MM.1S (cell line): ENCODE measurements around the gene YWHAG.
"Not testable (repeated sequence)": the region's sequence is repeated elsewhere in the genome, so short reads cannot be mapped to it uniquely, and the experiment has no call there.

Experiments used
- DNase-seq: peaks from one replicate; pipeline ENCODE4 v3.0.0-alpha.2; 2015
- H2AFZ ChIP-seq: fragments of 300-600 bp; sonication (generic); 2 replicates; pipeline ENCODE4 v1.6.0; 2016; ENCODE audit warnings: antibody characterized with exemption, low read length
- H3F3A ChIP-seq: fragments of 300-600 bp; sonication (generic); 2 replicates; pipeline ENCODE4 v1.6.1; 2016; ENCODE audit warnings: mild to moderate bottlenecking, antibody characterized with exemption, low read length, moderate library complexity, mixed read lengths; ENCODE audit not compliant: insufficient read depth
- H3K27ac ChIP-seq: fragments of 300-600 bp; sonication (generic); 2 replicates; pipeline ENCODE4 v1.5.1; 2016; ENCODE audit warnings: mild to moderate bottlenecking, low read length
- H3K27me3 ChIP-seq: fragments of 300-600 bp; sonication (generic); replicated peaks from 2 replicates; pipeline ENCODE4 v1.6.0; 2016; ENCODE audit warnings: low read length; ENCODE audit not compliant: insufficient read depth
- H3K36me3 ChIP-seq: fragments of 300-600 bp; sonication (generic); replicated peaks from 2 replicates; pipeline ENCODE4 v1.6.1; 2016; ENCODE audit warnings: mild to moderate bottlenecking, low read length, mixed read lengths; ENCODE audit not compliant: insufficient read depth
- H3K4me1 ChIP-seq: fragments of 300-600 bp; sonication (generic); 2 replicates; pipeline ENCODE4 v1.6.1; 2016; ENCODE audit warnings: low read length, mixed read lengths
- H3K4me2 ChIP-seq: fragments of 300-600 bp; sonication (generic); 2 replicates; pipeline ENCODE4 v1.6.0; 2016; ENCODE audit warnings: low read depth, low read length
- H3K4me3 ChIP-seq: fragments of 300-600 bp; sonication (generic); 2 replicates; pipeline ENCODE4 v1.5.1; 2016; ENCODE audit warnings: low read length, mixed read lengths
- H3K79me2 ChIP-seq: fragments of 300-600 bp; sonication (generic); 2 replicates; pipeline ENCODE4 v1.6.1; 2016; ENCODE audit warnings: mixed run types, low read length, mixed read lengths
- H3K9ac ChIP-seq: fragments of 300-600 bp; sonication (generic); 2 replicates; pipeline ENCODE4 v1.6.1; 2016; ENCODE audit warnings: low read length, mixed read lengths
- H3K9me2 ChIP-seq: fragments of 300-600 bp; sonication (generic); replicated peaks from 2 replicates; pipeline ENCODE4 v1.6.1; 2016; ENCODE audit warnings: mild to moderate bottlenecking, low read length, mixed read lengths; ENCODE audit not compliant: insufficient read depth
- H3K9me3 ChIP-seq: fragments of 300-600 bp; sonication (generic); replicated peaks from 2 replicates; pipeline ENCODE4 v1.6.1; 2016; ENCODE audit warnings: mild to moderate bottlenecking, low read length, mixed read lengths; ENCODE audit not compliant: insufficient read depth
- H4K20me1 ChIP-seq: fragments of 300-600 bp; sonication (generic); 2 replicates; pipeline ENCODE4 v1.6.1; 2016; ENCODE audit warnings: mild to moderate bottlenecking, low read length, moderate library complexity, mixed read lengths; ENCODE audit not compliant: insufficient read depth
- CTCF ChIP-seq: fragments of 300-600 bp; sonication (generic); IDR thresholded peaks from 2 replicates; pipeline ENCODE4 v1.5.1; 2016; ENCODE audit warnings: antibody characterized with exemption, low read length, mixed read lengths
- EZH2 ChIP-seq: fragments of 300-600 bp; sonication (generic); optimal IDR thresholded peaks from 2 replicates; pipeline ENCODE3; 2017; ENCODE audit warnings: low read depth, mild to moderate bottlenecking, antibody characterized with exemption, low read length, mixed read lengths
- EZH2phosphoT487 ChIP-seq: fragments of 300-600 bp; sonication (generic); IDR thresholded peaks from 2 replicates; pipeline ENCODE4 v1.6.1; 2018; ENCODE audit warnings: antibody characterized with exemption, low read length

The YWHAG gene

GRCh38 chr7:76397409-76398183, 38.8 kb upstream of the YWHAG start:
- Histone ChIP-seq H3K27me3 (no peaks in the 10 kb centered on the region), H3K4me3 (peak overlapping the region; percentile 61), H3K4me1 (peaks cover 15% of the 10 kb centered on the region; the same call in 1 of the 2 replicates), H3F3A (no peaks in the 10 kb centered on the region), H4K20me1 (no peaks in the 10 kb centered on the region), H3K4me2 (peak overlapping the region; percentile 76), H3K36me3 (no peaks in the 10 kb centered on the region), H3K27ac (no peak overlapping the region), H3K79me2 (no peaks in the 10 kb centered on the region), H3K9ac (peak overlapping the region; percentile 29; the same call in 1 of the 2 replicates), H3K9me2 (no peaks in the 10 kb centered on the region), H3K9me3 (no peaks in the 10 kb centered on the region), H2AFZ (peak overlapping the region; percentile 79)
- DNase-seq, result peak; percentile 70
- no peak for TF ChIP-seq EZH2
- TF ChIP-seq EZH2phosphoT487, result no peak

- Histone ChIP-seq H3K4me1 (peaks cover 16% of the 10 kb centered on the region; the same call in 1 of the 2 replicates), H3K27me3 (no peaks in the 10 kb centered on the region), H3K9me2 (no peaks in the 10 kb centered on the region), H3F3A (no peaks in the 10 kb centered on the region), H3K9me3 (no peaks in the 10 kb centered on the region), H3K9ac (no peak overlapping the region), H4K20me1 (no peaks in the 10 kb centered on the region), H3K4me3 (no peak overlapping the region), H3K4me2 (peak overlapping the region; percentile 76; the same call in 1 of the 2 replicates), H2AFZ (peak overlapping the region; percentile 79), H3K36me3 (no peaks in the 10 kb centered on the region), H3K79me2 (no peaks in the 10 kb centered on the region), H3K27ac (no peak overlapping the region)
- TF ChIP-seq EZH2 (no peak), CTCF (no peak), EZH2phosphoT487 (no peak)
- DNase-seq, result no peak
These were observed 38.1 kb upstream of the YWHAG start for GRCh38 chr7:76396864-76397263.

- Histone ChIP-seq H4K20me1 (no peaks in the 10 kb centered on the region), H3K4me2 (no peak overlapping the region), H3F3A (no peaks in the 10 kb centered on the region), H3K79me2 (no peaks in the 10 kb centered on the region), H3K9ac (no peak overlapping the region), H3K4me3 (no peak overlapping the region), H3K9me3 (no peaks in the 10 kb centered on the region), H3K27me3 (no peaks in the 10 kb centered on the region), H3K27ac (no peak overlapping the region), H3K36me3 (no peaks in the 10 kb centered on the region), H3K9me2 (no peaks in the 10 kb centered on the region), H3K4me1 (peaks cover 16% of the 10 kb centered on the region; the same call in 1 of the 2 replicates), H2AFZ (no peak overlapping the region)
- TF ChIP-seq CTCF, result no peak
- TF ChIP-seq EZH2phosphoT487, result no peak
- DNase-seq, result no peak
These were observed 37.4 kb upstream of the YWHAG start for GRCh38 chr7:76395965-76396726.

GRCh38 chr7:76395605-76395964, 36.8 kb upstream of the YWHAG start:
- peaks cover 16% of the 10 kb centered on the region; the same call in 1 of the 2 replicates for H3K4me1 ChIP-seq
- H3F3A ChIP-seq, H3K4me3 ChIP-seq, DNase-seq, H4K20me1 ChIP-seq, H3K9ac ChIP-seq, H3K36me3 ChIP-seq, H3K4me2 ChIP-seq, H3K9me2 ChIP-seq, H3K27me3 ChIP-seq, H3K79me2 ChIP-seq, H3K27ac ChIP-seq, H2AFZ ChIP-seq, H3K9me3 ChIP-seq: not testable (repeated sequence)
